Measurements from ENCODE around the gene LENG1.
"Not testable (repeated sequence)": the region's sequence is repeated elsewhere in the genome, so short reads cannot be mapped to it uniquely, and the experiment has no call there.

Gene LENG1

DNA sequence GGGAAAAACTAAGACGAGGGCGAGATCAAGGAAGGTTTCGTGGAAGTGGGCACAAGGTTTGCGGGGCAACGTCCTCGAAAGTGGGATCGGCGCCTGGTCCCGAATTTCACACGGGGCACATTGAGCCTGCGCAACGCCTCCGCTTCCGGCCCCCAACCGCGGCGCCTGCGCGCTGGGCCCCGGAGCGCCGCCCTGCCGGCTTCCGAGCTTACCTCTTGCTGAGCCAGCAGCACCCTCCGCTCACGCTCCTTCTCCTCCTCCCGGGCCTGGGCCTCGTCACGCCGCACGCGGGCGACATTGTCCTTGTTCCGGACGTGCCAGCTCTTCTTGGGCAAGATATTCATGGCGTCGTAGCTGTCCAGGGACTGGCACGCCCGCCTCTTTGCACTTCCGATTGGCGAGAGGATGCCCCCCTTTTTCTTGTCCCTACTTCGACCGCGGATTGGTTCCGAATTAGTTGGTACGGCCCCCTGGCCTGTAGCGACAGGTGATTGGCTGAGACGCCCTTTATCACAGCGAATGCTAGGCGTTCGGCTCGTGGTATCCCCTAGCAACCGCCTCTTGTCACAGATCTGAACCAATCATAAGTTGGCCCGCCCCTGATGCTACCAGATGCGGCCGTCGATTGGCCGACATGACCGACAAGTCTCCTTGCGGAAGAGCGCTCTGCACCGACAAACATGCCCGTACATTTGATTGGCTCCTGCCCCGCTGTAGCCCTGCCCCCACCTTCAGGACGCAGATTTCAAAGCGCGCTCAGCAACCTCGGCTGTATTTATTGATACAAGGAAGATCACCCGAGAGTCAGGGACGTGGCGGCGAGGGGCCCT is at the start of gene LENG1:
Gene LENG1, minus strand, starts transcription at position 370 of the 830 bp plus-strand sequence. Its CDS starts 26 bp downstream, at position 344.
- peak; percentile 100 for DNase-seq

DNA sequence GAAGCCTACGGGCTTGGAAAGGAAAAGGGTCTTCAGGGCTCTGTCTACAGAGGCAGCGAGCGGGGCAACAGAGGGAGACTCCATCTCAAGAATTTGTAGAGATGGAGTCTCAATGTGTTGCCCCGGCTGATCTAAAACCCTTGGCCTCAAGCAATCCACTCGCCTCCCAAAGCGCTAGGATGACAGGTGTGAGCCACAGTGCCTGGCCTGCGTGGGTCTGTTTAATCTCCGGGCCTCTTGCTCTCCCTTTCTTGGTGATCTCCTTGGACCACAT is 49.2 kb upstream of the LENG1 start:
- peak; percentile 57 for DNase-seq

- DNase-seq: peak; percentile 68
Measured at GRCh38 chr19:54207983-54208783, 48.7 kb upstream of the LENG1 start.

- no peak for DNase-seq
Measured at GRCh38 chr19:54207676-54207982, 48.1 kb upstream of the LENG1 start.

DNA sequence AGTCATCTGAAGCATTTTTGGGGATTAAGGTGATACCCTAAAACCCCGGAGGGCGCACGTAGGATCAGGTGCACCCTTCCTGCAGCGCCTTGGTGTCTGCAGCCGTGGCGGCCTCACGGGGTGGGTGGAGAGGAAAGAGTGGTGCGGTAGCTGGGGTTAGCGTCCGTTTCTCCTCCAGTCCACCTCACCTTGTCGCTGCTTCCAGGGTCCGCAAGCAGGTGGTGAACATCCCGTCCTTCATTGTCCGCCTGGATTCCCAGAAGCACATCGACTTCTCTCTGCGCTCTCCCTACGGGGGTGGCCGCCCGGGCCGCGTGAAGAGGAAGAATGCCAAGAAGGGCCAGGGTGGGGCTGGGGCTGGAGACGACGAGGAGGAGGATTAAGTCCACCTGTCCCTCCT is 47.7 kb upstream of the LENG1 start:
- DNase-seq: not testable (repeated sequence)

GRCh38 chr19:54206831-54207177 is 47.3 kb upstream of the LENG1 start:
- no peak for DNase-seq

DNA sequence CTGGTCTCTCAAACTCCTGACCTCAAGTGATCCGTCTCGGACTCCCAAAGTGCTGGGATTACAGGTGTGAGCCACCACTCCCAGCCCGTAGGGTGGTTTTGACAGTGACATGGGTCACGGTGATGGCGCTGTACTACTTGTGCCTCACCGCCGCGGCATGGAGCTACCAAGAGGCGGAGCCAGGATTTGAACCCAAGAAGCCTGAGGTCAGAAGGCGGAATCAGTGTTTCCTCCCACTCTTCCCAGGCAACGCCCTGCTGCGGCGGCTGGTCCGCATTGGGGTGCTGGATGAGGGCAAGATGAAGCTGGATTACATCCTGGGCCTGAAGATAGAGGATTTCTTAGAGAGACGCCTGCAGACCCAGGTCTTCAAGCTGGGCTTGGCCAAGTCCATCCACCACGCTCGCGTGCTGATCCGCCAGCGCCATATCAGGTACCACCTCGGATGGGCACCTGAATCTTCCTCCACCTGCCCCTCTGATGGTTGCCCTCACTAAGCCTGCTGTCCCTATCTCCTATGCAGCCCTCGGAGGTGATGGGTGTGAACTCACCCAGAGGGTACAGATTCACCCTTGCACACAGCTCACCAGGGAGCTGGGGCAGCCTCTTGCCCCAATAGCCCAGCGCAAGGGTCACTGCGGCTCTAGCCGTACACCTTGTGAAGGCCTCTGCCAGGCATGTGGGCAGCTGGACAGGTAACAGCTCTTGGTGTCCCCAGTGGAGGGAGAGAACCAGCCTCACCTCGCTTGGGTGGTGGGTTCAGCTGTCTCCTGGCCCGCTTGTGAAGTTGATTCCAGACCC is 46.7 kb upstream of the LENG1 start:
- DNase-seq: no peak

- no peak for DNase-seq
Measured at GRCh38 chr19:54204767-54205468, 45.4 kb upstream of the LENG1 start.

GRCh38 chr19:54203151-54203611 is 43.7 kb upstream of the LENG1 start:
- no peak for DNase-seq

DNA sequence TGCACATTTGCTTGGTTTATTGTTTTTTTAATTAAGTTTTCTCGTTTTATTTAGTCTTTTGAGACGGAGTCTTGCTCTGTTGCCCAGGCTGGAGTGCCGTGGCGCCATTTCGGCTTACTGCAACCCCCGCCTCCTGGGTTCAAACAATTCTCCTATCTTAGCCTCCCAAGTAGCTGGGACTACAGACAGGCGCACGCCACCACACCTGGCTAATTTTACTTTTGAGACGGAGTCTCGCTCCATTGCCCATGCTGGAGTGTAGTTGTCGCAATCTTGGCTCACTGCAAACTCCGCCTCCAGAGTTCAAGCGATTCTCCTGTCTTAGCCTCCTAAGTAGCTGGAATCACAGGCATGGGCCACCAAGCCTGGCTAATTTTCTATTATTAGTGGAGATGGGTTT is 42.5 kb upstream of the LENG1 start:
- DNase-seq: no peak

DNA sequence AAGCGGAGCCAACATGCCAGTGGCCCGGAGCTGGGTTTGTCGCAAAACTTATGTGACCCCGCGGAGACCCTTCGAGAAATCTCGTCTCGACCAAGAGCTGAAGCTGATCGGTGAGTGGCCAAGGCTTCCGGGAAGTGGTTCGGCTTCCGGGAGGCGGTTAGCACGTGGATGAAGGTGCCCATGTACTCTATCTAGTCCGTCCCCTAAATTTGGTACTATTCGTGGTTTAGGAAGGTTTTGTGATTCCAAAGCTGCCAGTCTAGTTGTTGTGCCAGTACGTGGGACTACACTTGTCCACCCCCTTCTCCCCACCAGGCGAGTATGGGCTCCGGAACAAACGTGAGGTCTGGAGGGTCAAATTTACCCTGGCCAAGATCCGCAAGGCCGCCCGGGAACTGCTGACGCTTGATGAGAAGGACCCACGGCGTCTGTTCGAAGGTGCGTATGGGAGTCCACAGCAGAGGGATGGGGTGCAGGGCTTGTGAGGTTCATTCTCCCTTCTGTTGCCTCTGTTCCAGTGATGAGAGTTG is 41.7 kb upstream of the LENG1 start:
- no peak for DNase-seq

- DNase-seq: no peak
Measured at GRCh38 chr19:54199401-54199800, 39.9 kb upstream of the LENG1 start.

- no peak for DNase-seq
Measured at GRCh38 chr19:54197121-54197520, 37.6 kb upstream of the LENG1 start.

- no peak for DNase-seq
Measured at GRCh38 chr19:54196536-54196935, 37.0 kb upstream of the LENG1 start.

DNA sequence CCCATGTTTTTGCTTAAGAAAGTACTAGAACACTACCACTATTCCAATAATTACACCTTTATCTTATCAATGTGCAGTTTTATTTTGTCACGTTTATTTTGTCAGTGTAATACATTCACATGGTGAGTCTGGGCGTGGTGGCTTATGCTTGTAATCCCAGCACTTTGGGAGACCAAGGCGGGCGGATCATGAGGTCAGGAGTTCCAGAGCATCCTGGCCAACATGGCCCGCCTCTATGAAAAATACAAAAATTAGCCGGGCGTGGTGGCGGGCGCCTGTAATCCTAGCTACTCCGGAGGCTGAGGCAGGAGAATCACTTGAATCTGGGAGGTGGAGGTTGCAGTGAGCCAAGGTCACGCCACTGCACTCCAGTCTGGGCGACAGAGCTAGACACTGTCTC is 34.9 kb upstream of the LENG1 start:
- DNase-seq: not testable (repeated sequence)

DNA sequence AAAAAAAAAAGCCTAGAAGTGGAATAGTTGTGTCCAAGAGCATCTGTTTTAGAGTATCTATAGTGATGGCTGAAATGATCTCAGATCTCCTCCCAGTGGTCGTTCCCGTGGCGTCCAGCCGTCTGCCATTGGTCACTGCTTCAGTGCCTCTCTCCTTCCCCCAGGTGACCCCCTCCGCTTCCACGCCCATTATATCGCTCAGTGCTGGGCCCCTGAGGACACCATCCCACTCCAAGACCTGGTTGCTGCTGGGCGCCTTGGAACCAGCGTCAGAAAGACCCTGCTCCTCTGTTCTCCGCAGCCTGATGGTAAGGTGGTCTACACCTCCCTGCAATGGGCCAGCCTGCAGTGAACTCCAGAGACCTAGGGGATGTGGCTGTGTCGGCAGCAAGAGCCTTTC is 33.5 kb upstream of the LENG1 start:
- no peak for DNase-seq

GRCh38 chr19:54191811-54192453 is 32.4 kb upstream of the LENG1 start:
- DNase-seq: no peak

GRCh38 chr19:54191011-54191810 is 31.7 kb upstream of the LENG1 start, which contains the start of gene TSEN34:
Gene TSEN34, plus strand, starts transcription at chr19:54191308. Its CDS starts 57 bp downstream, at chr19:54191365.
- DNase-seq: peak; percentile 88

GRCh38 chr19:54190503-54191010 is 31.0 kb upstream of the LENG1 start:
- peak; percentile 100 for DNase-seq

DNA sequence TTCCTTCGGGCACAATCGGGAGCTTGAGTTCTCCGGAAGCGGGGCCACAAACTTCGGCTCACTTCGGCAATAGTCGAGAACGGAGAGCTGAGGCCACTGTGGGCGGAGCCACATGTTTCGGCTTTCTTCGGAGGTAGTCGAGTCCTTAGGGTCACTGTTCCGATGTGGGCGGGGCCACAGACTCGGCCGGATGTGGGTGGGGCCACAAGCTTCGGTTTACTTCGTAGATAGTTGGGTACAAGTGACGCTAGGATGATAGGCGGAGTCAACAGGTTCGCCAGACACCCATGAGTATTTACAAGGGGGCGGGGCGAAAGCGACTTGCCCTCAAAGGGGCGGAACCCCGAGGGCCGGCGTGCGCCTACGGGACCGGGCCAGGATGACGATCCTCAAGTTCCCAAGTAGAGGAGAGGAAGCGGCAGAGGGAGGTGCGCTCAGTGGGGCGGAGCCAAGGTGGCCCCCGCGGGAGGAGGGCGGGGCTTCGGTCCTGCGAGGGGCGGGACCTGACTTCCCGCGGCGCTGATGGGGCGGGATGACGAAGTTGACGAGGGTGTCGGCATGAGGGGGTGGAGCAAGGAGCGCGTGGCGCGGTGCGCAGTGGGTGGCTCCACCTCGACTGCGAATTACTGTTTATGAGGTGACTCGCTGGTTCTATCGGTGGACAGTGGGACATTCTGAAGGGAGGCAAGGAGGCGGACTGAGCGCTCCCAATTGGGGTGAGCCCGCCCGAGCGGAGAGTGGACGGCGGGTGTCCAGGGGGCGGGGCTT is 30.4 kb upstream of the LENG1 start:
- peak; percentile 100 for DNase-seq
